OCI-LY1 (cell line): ENCODE results near the gene ADK.
"Not testable (repeated sequence)": the region's sequence is repeated elsewhere in the genome, so short reads cannot be mapped to it uniquely, and the experiment has no call there.

ENCODE experiments used
- H2AFZ ChIP-seq: fragments of 200-600 bp; sonication (generic), shearing (Covaris generic); 2 replicates; pipeline ENCODE4 v1.6.0; 2014; ENCODE audit warnings: antibody characterized with exemption, mild to moderate bottlenecking, low read length
- H3F3A ChIP-seq: fragments of 200-600 bp; sonication (generic), shearing (Covaris generic); 2 replicates; pipeline ENCODE4 v1.6.0; 2014; ENCODE audit warnings: mild to moderate bottlenecking, antibody characterized with exemption, low read length, moderate library complexity; ENCODE audit not compliant: insufficient read depth
- H3K27ac ChIP-seq: fragments of 200-600 bp; sonication (generic); 2 replicates; pipeline ENCODE4 v1.5.1; 2014; ENCODE audit warnings: low read length, mixed run types, mild to moderate bottlenecking, low read depth; ENCODE audit not compliant: poor library complexity, severe bottlenecking
- H3K27me3 ChIP-seq: fragments of 200-600 bp; sonication (generic); 2 replicates; pipeline ENCODE4 v1.6.0; 2014; ENCODE audit warnings: antibody characterized with exemption, mild to moderate bottlenecking, low read length, moderate library complexity; ENCODE audit not compliant: insufficient read depth
- H3K36me3 ChIP-seq: fragments of 200-600 bp; sonication (generic); 2 replicates; pipeline ENCODE4 v1.6.1; 2014; ENCODE audit warnings: mild to moderate bottlenecking, antibody characterized with exemption, low read length, moderate library complexity, mixed read lengths; ENCODE audit not compliant: insufficient read depth
- H3K4me1 ChIP-seq: fragments of 200-600 bp; sonication (generic); 2 replicates; pipeline ENCODE4 v1.5.1; 2014; ENCODE audit warnings: mild to moderate bottlenecking, low read length, moderate library complexity; ENCODE audit not compliant: insufficient read depth, severe bottlenecking
- H3K4me2 ChIP-seq: fragments of 200-600 bp; sonication (generic), shearing (Covaris generic); 2 replicates; pipeline ENCODE4 v1.6.1; 2014; ENCODE audit warnings: low read length
- H3K4me3 ChIP-seq: fragments of 200-600 bp; sonication (generic); 2 replicates; pipeline ENCODE4 v1.5.1; 2014; ENCODE audit warnings: low read length, low read depth, mild to moderate bottlenecking, mixed read lengths; ENCODE audit not compliant: poor library complexity, severe bottlenecking
- H3K79me2 ChIP-seq: fragments of 200-600 bp; shearing (Covaris generic); 2 replicates; pipeline ENCODE4 v1.6.1; 2016; ENCODE audit warnings: mixed run types, low read length, mixed read lengths; ENCODE audit not compliant: insufficient read depth
- H3K9ac ChIP-seq: fragments of 200-600 bp; sonication (generic), shearing (Covaris generic); 2 replicates; pipeline ENCODE4 v1.6.1; 2014; ENCODE audit warnings: mild to moderate bottlenecking, low read length, mixed read lengths
- H3K9me2 ChIP-seq: fragments of 200-600 bp; sonication (generic), shearing (Covaris generic); 2 replicates; pipeline ENCODE4 v1.6.1; 2014; ENCODE audit warnings: low read depth, mild to moderate bottlenecking, low read length, mixed read lengths
- H3K9me3 ChIP-seq: fragments of 200-600 bp; shearing (Covaris generic); 2 replicates; pipeline ENCODE4 v1.6.1; 2014; ENCODE audit warnings: low read length, mixed read lengths
- H4K20me1 ChIP-seq: fragments of 200-600 bp; sonication (generic), shearing (Covaris generic); 2 replicates; pipeline ENCODE4 v1.6.0; 2016; ENCODE audit warnings: mild to moderate bottlenecking, low read length; ENCODE audit not compliant: insufficient read depth
- EZH2 ChIP-seq: fragments of 200-600 bp; sonication (generic), shearing (Covaris generic); IDR thresholded peaks from 2 replicates; pipeline ENCODE4 v1.8.0; 2017; ENCODE audit warnings: borderline replicate concordance, mixed run types, mild to moderate bottlenecking, antibody characterized with exemption, low read length, moderate library complexity, mixed read lengths
- TF ChIP-seq, protein P1 (sequence below): fragments of 200-600 bp; sonication (generic), shearing (Covaris generic); IDR thresholded peaks from 2 replicates; pipeline ENCODE4 v1.5.1; 2017; ENCODE audit warnings: mild to moderate bottlenecking, antibody characterized with exemption, low read length, moderate library complexity, mixed read lengths

ADK gene

DNA sequence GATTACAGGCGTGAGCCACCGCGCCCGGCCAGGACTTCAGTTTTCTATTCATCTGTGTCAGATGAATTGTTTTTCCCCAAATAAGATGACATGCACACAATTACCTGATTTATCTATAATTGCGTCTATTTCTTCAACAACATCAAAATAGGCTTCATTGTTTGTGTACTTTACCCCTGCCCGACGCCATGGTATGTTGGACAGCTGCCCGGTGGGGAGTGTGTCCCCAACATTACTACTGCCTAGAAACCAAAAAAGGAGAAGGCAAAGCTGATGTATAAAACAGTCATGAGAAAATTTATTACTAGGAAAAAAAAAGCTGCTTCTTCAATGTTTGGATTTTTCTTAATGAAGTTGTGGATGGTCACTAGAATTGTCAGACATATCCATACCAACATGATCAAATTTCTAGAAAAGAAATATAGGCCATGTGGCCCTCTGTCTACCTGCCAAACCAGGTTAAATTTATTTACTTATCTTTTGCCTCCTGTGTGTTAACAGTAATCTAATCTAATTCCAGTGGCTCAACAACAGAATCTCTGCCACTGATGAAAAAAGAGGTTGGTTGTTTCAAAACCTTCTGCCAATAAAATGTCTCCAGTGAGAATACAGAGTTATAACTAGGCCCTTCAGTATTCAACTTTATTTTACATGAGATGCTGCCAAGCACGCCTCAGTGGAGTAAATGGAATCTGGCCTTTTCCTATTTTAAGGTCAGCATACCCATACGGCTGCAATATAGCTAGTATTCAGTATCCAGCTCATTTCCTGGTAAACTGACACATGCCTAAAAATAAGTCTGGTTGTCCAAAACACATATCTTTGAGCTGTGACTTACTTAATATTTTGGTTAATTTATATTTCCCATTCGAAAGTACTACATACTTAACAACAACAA, 16.8 kb upstream of the ADK start:
- no peak overlapping the region for H3K4me2 ChIP-seq
- no peaks in the 10 kb centered on the region for H3K9me3 ChIP-seq
- no peaks in the 10 kb centered on the region for H3K79me2 ChIP-seq
- no peaks in the 10 kb centered on the region for H3K9me2 ChIP-seq
- H4K20me1 ChIP-seq = no peaks in the 10 kb centered on the region
- H3F3A ChIP-seq = no peaks in the 10 kb centered on the region
- TF ChIP-seq, protein P1, sequence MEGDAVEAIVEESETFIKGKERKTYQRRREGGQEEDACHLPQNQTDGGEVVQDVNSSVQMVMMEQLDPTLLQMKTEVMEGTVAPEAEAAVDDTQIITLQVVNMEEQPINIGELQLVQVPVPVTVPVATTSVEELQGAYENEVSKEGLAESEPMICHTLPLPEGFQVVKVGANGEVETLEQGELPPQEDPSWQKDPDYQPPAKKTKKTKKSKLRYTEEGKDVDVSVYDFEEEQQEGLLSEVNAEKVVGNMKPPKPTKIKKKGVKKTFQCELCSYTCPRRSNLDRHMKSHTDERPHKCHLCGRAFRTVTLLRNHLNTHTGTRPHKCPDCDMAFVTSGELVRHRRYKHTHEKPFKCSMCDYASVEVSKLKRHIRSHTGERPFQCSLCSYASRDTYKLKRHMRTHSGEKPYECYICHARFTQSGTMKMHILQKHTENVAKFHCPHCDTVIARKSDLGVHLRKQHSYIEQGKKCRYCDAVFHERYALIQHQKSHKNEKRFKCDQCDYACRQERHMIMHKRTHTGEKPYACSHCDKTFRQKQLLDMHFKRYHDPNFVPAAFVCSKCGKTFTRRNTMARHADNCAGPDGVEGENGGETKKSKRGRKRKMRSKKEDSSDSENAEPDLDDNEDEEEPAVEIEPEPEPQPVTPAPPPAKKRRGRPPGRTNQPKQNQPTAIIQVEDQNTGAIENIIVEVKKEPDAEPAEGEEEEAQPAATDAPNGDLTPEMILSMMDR = no peak
- no peak for TF ChIP-seq EZH2
- H3K36me3 ChIP-seq = peaks cover 89% of the 10 kb centered on the region
- no peak overlapping the region for H3K4me3 ChIP-seq
- no peak overlapping the region for H2AFZ ChIP-seq
- no peaks in the 10 kb centered on the region for H3K4me1 ChIP-seq
- no peak overlapping the region for H3K9ac ChIP-seq
- H3K27ac ChIP-seq = no peak overlapping the region
- H3K27me3 ChIP-seq = no peaks in the 10 kb centered on the region

DNA sequence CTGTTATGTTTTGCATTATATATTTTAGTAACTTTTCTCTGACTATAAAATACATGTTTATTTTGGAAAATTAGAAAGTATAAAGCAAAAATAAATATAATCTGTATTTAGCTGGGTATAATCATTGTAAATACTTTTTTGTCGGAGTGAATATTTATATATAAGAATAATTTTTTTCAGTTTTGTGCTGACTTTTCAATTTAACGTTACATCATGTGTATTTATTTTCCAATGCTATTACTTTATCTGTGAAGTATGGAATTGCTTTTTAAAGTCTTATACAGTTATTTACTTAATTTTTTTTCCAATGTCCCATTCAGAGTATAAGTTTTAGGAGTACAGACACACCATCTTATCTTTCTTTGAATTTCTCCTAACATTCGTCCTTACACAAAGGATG, 15.6 kb upstream of the ADK start:
- Histone ChIP-seq H3F3A (no peaks in the 10 kb centered on the region), H3K9me2 (no peaks in the 10 kb centered on the region), H2AFZ (no peak overlapping the region), H3K79me2 (no peaks in the 10 kb centered on the region), H4K20me1 (no peaks in the 10 kb centered on the region), H3K4me3 (no peak overlapping the region), H3K27me3 (no peaks in the 10 kb centered on the region), H3K27ac (no peak overlapping the region), H3K9me3 (no peaks in the 10 kb centered on the region), H3K4me1 (no peaks in the 10 kb centered on the region), H3K9ac (no peak overlapping the region), H3K4me2 (no peak overlapping the region), H3K36me3 (peaks cover 77% of the 10 kb centered on the region)
- TF ChIP-seq, protein P1 = no peak
- TF ChIP-seq EZH2 = no peak

DNA sequence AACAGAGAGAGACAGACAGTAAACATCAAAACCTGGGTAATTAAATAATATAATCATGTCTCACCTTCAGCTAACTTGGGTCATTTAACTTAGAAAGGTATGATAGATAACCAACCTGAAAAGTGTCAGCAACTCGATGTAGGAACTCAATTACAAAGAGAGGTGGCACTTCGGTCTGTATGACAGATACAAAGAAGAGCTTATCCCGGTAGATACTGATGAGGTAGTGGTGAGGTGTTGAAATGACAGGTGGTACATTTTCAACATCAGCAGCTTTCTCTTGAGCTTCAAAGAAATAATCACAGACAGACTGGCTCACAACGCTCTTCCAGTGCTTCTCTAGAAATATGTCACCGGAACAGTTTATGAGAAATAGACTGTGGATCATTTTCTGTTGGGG, 13.0 kb upstream of the ADK start:
- TF ChIP-seq EZH2 = no peak
- TF ChIP-seq, protein P1 = no peak
- peaks cover 64% of the 10 kb centered on the region for H3K36me3 ChIP-seq
- no peaks in the 10 kb centered on the region for H3K4me1 ChIP-seq
- no peak overlapping the region for H3K9ac ChIP-seq
- no peak overlapping the region for H3K27ac ChIP-seq
- no peaks in the 10 kb centered on the region for H4K20me1 ChIP-seq
- 0 out of 2 replicates have a peak, but pooled peaks cover 3% of the 10 kb centered on the region for H3K79me2 ChIP-seq
- no peak overlapping the region for H3K4me3 ChIP-seq
- no peak overlapping the region for H2AFZ ChIP-seq
- no peaks in the 10 kb centered on the region for H3F3A ChIP-seq
- H3K9me2 ChIP-seq = no peaks in the 10 kb centered on the region
- no peak overlapping the region for H3K4me2 ChIP-seq
- no peaks in the 10 kb centered on the region for H3K27me3 ChIP-seq
- H3K9me3 ChIP-seq = no peaks in the 10 kb centered on the region

DNA sequence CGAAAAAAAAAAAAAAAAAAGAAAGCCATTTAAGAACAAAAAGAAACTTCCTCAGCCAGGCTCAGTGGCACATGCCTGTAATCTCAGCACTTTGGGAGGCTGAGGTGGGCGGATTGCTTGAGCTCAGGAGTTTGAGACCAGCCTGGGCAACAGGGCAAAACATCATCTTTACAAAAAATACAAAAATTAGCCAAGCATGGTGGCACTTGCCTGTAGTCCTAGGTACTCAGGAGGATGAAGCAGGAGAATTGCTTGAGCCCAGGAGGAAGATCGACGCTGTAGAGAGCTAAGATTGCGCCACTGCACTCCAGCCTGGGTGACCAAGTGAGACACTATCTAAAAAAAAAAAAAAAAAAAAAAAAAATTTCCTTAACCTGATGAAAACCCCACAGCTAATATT, 12.4 kb upstream of the ADK start:
- H3K27me3 ChIP-seq, H3K79me2 ChIP-seq, H3K9me3 ChIP-seq, H3K4me2 ChIP-seq, H3K27ac ChIP-seq, H3F3A ChIP-seq, H4K20me1 ChIP-seq, H3K4me1 ChIP-seq, H3K4me3 ChIP-seq, H3K9me2 ChIP-seq, H2AFZ ChIP-seq, H3K9ac ChIP-seq: not testable (repeated sequence)
- H3K36me3 ChIP-seq = peaks cover 59% of the 10 kb centered on the region
